Testis (tissue), 2 donors: ENCODE measurements around the gene LRRC8D.

ENCODE experiments used
- POLR2A ChIP-seq: fragments of 450-650 bp; IDR thresholded peaks from one replicate; pipeline ENCODE4 v1.6.1; 2017; ENCODE audit warnings: antibody characterized with exemption, mild to moderate bottlenecking, moderate library complexity
- TF ChIP-seq, protein P1 (sequence below), 3 experiments: fragments of 450-650 bp in 2 of 3; fragments of 200-600 bp in 1 of 3; sonication (generic) in 1 of 3; IDR thresholded peaks; one replicate each; pipeline ENCODE4 v1.5.1; 2016 to 2019; ENCODE audit warnings: antibody characterized with exemption in 3 of 3, mild to moderate bottlenecking in 2 of 3, moderate library complexity in 1 of 3

- TF ChIP-seq, protein P1, sequence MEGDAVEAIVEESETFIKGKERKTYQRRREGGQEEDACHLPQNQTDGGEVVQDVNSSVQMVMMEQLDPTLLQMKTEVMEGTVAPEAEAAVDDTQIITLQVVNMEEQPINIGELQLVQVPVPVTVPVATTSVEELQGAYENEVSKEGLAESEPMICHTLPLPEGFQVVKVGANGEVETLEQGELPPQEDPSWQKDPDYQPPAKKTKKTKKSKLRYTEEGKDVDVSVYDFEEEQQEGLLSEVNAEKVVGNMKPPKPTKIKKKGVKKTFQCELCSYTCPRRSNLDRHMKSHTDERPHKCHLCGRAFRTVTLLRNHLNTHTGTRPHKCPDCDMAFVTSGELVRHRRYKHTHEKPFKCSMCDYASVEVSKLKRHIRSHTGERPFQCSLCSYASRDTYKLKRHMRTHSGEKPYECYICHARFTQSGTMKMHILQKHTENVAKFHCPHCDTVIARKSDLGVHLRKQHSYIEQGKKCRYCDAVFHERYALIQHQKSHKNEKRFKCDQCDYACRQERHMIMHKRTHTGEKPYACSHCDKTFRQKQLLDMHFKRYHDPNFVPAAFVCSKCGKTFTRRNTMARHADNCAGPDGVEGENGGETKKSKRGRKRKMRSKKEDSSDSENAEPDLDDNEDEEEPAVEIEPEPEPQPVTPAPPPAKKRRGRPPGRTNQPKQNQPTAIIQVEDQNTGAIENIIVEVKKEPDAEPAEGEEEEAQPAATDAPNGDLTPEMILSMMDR (IDR thresholded peaks at IDR 0.05): no peak
- no peak for TF ChIP-seq POLR2A
Observed at GRCh38 chr1:89923517-89923916, 102.7 kb downstream of the LRRC8D start.
